Body of pancreas (tissue), 4 donors: ENCODE results near the gene WDR5B. TPM values are rescaled to one million over a fixed set of nuclear protein-coding genes. Genes with fewer than 3 reads are reported as not detected.

Experiments used
- ATAC-seq: fragments of 150-250 bp; one replicate; pipeline ENCODE4 v1.9.1; 2016
- DNase-seq, 4 donors: peaks; one replicate each; pipeline ENCODE4 v3.0.0-alpha.2; 2019
- H3K27ac ChIP-seq, 4 donors: fragments of 200-600 bp; sonication (generic); 1 replicate in 3 of 4; 2 replicates in 1 of 4; pipeline versions ENCODE4 v1.5.1 to v1.6.1; 2016 to 2019; ENCODE audit warnings: mild to moderate bottlenecking in 1 of 4, mixed read lengths in 1 of 4, moderate library complexity in 1 of 4
- H3K27me3 ChIP-seq, 2 donors: fragments of 200-600 bp; sonication (generic); one replicate each; pipeline ENCODE4 v1.6.0; 2016; ENCODE audit warnings: mild to moderate bottlenecking in 1 of 2
- H3K36me3 ChIP-seq, 2 donors: fragments of 200-600 bp; sonication (generic); replicated peaks in 1 of 2; 2 replicates each; pipeline ENCODE4 v1.5.1; 2016; ENCODE audit warnings: low read depth in 2 of 2; ENCODE audit not compliant: insufficient read depth in 1 of 2
- H3K4me1 ChIP-seq: fragments of 200-600 bp; sonication (generic); one replicate; pipeline ENCODE4 v1.6.0; 2016
- H3K4me3 ChIP-seq, 2 donors: fragments of 200-600 bp; sonication (generic); 1 replicate in 1 of 2; 2 replicates in 1 of 2; pipeline ENCODE4 v1.5.1; 2016 to 2019
- H3K9me3 ChIP-seq, 3 donors: fragments of 200-600 bp; sonication (generic); 1 replicate in 2 of 3; 2 replicates in 1 of 3; pipeline ENCODE4 v1.5.1; 2016
- POLR2A ChIP-seq, 3 donors: fragments of 450-650 bp; IDR thresholded peaks; one replicate each; pipeline ENCODE4 v1.6.1; 2016; ENCODE audit warnings: antibody characterized with exemption in 3 of 3, mild to moderate bottlenecking in 2 of 3
- WGBS, 2 donors: methylation state at CpG; one replicate each; pipeline ENCODE4 v1.1.5; 2017; 5-methylcytosine and 5-hydroxymethylcytosine counted together
- intact Hi-C: fragments of 100-400 bp; cut with DNase I; formaldehyde crosslinking; loops from one replicate; pipeline ENCODE4 v1.15.1; 2023
- total RNA-seq, 2 donors: library from RNA; depleted of rRNA; stranded (reverse); fragments of >200 nt; gene quantifications; one replicate each; pipeline ENCODE4 v1.1.0, GENCODE V29; 2016
- TF ChIP-seq, protein P1 (sequence below), 7 experiments: fragments of 450-650 bp in 4 of 7; fragments of 200-600 bp in 3 of 7; sonication (generic) in 3 of 7; IDR thresholded peaks; one replicate each; pipeline ENCODE4 v1.5.1; 2016 to 2019; ENCODE audit warnings: antibody characterized with exemption in 7 of 7

WDR5B gene
- total RNA-seq, 2 donors from 2014 or later = 5.6 to 6.2 TPM

DNA sequence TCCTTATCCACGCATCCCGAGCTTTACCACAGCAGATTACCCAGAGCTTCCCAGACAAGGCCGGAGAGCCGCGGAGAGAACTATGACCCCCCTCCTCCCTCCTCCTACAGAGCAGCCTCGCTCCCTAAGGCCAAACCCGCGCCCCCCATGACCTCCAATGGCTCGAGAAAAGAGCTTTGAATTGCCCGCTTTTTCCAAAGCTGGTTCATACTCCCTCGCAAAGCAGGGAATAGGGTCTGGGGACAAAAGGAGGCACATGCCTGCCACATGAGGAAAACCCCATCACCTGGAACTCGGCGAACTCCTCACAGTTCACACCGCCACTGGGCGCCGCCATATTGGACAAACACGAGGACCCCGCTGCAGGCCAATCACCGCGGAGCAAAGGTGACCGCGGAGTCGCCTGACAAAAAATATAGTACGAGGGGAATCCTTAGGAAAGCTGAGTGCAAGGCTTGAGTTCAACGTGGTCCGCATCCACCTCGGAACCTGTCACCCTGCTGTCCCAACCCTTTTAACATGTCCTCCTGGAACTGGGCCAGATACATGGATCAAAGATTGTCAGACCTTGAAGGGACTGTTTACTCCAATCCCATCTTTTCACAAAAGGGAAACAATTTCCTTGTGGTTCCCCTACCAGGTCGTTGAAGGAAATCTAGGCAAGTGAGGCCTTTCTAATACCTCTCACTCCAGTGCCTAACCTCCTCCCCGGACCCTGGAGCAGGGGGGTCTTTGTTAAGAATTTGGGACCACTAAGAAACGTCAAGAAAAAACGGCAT, 32.8 kb downstream of the WDR5B start, which contains the start of gene MIX23:
Gene MIX23 (minus strand): TSS at position 344 of the 779 bp plus-strand sequence. CDS start 7 bp downstream, at position 337.
- Histone ChIP-seq H3K27ac (peak within 1 kb of the TSS; percentile 84 to 94 (median 90)), H3K4me1 (peaks cover 37% of the 10 kb centered on the region), H3K36me3 (no peaks in the 10 kb centered on the region), H3K9me3 (no peaks in the 10 kb centered on the region), H3K27me3 (no peaks in the 10 kb centered on the region), H3K4me3 (peak within 1 kb of the TSS; percentile 33 to 78)
- intact Hi-C loops = no loop called here
- ATAC-seq (peak; percentile 79), DNase-seq (peak; percentile 84 to 88 (median 85))
- TF ChIP-seq, protein P1, sequence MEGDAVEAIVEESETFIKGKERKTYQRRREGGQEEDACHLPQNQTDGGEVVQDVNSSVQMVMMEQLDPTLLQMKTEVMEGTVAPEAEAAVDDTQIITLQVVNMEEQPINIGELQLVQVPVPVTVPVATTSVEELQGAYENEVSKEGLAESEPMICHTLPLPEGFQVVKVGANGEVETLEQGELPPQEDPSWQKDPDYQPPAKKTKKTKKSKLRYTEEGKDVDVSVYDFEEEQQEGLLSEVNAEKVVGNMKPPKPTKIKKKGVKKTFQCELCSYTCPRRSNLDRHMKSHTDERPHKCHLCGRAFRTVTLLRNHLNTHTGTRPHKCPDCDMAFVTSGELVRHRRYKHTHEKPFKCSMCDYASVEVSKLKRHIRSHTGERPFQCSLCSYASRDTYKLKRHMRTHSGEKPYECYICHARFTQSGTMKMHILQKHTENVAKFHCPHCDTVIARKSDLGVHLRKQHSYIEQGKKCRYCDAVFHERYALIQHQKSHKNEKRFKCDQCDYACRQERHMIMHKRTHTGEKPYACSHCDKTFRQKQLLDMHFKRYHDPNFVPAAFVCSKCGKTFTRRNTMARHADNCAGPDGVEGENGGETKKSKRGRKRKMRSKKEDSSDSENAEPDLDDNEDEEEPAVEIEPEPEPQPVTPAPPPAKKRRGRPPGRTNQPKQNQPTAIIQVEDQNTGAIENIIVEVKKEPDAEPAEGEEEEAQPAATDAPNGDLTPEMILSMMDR (IDR thresholded peaks at IDR 0.05) = no peak
- peak; percentile 18 to 61 (median 41) for TF ChIP-seq POLR2A (IDR thresholded peaks at IDR 0.05)
- WGBS, 2 donors = 0 to 1% methylated on average over 21 to 31 of the region's 31 CpGs

DNA sequence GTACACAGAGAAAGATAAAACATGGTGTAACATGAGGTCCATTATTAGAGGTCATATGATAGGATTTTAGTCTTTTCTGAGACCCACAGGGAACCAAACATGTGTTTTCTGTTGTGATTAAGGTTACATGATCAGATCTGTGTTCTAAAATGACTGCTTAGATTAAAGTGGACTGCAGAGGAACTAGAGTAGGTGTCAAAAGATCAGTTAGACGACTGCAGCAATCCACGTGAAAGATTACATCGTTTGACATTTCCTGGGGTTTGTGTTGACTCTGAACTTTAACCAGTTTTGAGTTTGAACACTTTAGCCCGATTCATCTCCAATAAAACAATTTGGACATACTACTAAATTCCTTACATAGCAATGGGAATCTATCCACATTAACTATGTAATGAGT, 37.9 kb downstream of the WDR5B start:
- H3K4me1 ChIP-seq = peaks cover 8% of the 10 kb centered on the region
- TF ChIP-seq POLR2A (IDR thresholded peaks at IDR 0.05) = no peak
- TF ChIP-seq, protein P1 (IDR thresholded peaks at IDR 0.05) = no peak
- intact Hi-C loops = no loop called here
- H3K4me3 ChIP-seq = no peak overlapping the region
- H3K9me3 ChIP-seq = no peaks in the 10 kb centered on the region
- 26 to 49% methylated on average over 4 of the region's 4 CpGs for WGBS, 2 donors
- DNase-seq (no peak), ATAC-seq (no peak)
- no peaks in the 10 kb centered on the region for H3K27me3 ChIP-seq
- H3K36me3 ChIP-seq = no peaks in the 10 kb centered on the region
- no peak overlapping the region for H3K27ac ChIP-seq

DNA sequence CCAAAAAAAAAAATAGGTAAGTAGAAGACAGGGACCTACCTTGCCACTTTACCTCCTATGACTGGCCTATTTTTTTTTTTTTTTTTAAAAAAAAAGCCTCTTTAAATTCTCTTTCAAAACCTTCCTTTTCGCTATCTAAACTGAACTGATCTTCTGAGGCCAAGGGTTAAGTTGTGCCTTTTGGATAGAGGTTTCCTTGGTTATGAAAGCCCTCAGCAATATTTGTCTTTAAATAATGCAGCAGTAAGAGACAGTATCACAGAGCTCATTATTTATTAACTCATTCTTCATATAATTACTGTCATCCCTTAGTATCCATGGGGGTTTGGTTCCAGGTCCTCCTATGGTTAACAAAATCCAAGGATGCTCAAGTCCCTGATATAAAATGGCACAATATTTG, 41.8 kb downstream of the WDR5B start:
- ATAC-seq (no peak), DNase-seq (no peak)
- H3K4me3 ChIP-seq = no peak overlapping the region
- no peaks in the 10 kb centered on the region for H3K9me3 ChIP-seq
- H3K27me3 ChIP-seq = no peaks in the 10 kb centered on the region
- intact Hi-C loops = no loop called here
- WGBS, 2 donors = 75 to 100% methylated on average over 1 of the region's 1 CpG
- no peak for TF ChIP-seq POLR2A (IDR thresholded peaks at IDR 0.05)
- TF ChIP-seq, protein P1 (IDR thresholded peaks at IDR 0.05) = no peak
- no peak overlapping the region for H3K27ac ChIP-seq
- no peaks in the 10 kb centered on the region for H3K4me1 ChIP-seq
- H3K36me3 ChIP-seq = no peaks in the 10 kb centered on the region

DNA sequence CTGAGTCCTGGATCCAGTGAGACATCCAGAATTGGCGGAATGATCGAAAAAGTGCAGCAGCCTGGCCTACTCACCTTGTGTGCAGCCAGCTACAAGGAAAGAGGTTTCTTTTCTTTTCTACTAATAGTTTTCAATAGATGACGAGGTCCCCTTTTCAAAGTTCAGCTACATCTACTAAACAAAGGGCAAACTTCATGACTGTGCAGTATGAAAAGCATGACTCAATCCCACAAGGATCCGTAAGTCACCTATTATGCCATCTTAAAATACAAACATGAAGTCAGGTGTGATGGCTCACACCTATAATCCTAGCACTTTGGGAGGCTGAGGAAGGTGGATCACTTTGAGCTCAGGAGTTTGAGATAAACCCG, 49.5 kb downstream of the WDR5B start:
- no peaks in the 10 kb centered on the region for H3K36me3 ChIP-seq
- no peaks in the 10 kb centered on the region for H3K27me3 ChIP-seq
- ATAC-seq (peak; percentile 22), DNase-seq (no peak)
- peak overlapping the region in 3 of 4 donors; percentile 82 to 88 (median 82) for H3K27ac ChIP-seq
- WGBS, 2 donors = 79 to 81% methylated on average over 5 of the region's 5 CpGs
- no peak for TF ChIP-seq POLR2A (IDR thresholded peaks at IDR 0.05)
- TF ChIP-seq, protein P1 (IDR thresholded peaks at IDR 0.05) = no peak
- peaks cover 51% of the 10 kb centered on the region for H3K4me1 ChIP-seq
- H3K4me3 ChIP-seq = no peak overlapping the region
- H3K9me3 ChIP-seq = no peaks in the 10 kb centered on the region
- intact Hi-C loops = no loop called here
